GM10266 (cell line): ENCODE results near the gene VSX1.

ENCODE experiments used
- DNase-seq: peaks from one replicate; pipeline ENCODE4 v3.0.0; 2012; ENCODE audit errors: extremely low spot score
- TF ChIP-seq, protein P1 (sequence below): IDR thresholded peaks from 2 replicates; pipeline ENCODE4 v1.5.1; 2012; ENCODE audit warnings: mild to moderate bottlenecking, low read depth; ENCODE audit not compliant: control insufficient read depth, insufficient read depth; ENCODE audit errors: missing control alignments

The VSX1 gene

DNA sequence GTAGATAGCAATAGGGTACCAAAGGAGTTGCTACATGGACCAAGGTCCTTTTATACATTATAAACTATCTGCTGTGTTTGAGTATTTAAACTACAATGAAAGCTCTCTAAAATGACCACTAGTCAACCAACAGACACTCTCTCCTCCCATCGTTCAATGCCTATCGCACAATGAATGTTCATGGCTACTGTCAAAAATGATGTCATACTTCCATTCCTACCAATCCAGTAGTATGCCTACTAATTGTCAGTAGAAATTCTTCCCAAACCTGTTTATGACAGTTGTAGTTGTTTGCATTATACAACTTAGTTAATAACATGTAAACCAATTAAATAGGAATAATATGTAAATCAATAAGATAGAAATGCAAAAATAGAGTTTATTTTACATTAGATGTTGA is 39.0 kb upstream of the VSX1 start:
- TF ChIP-seq, protein P1, sequence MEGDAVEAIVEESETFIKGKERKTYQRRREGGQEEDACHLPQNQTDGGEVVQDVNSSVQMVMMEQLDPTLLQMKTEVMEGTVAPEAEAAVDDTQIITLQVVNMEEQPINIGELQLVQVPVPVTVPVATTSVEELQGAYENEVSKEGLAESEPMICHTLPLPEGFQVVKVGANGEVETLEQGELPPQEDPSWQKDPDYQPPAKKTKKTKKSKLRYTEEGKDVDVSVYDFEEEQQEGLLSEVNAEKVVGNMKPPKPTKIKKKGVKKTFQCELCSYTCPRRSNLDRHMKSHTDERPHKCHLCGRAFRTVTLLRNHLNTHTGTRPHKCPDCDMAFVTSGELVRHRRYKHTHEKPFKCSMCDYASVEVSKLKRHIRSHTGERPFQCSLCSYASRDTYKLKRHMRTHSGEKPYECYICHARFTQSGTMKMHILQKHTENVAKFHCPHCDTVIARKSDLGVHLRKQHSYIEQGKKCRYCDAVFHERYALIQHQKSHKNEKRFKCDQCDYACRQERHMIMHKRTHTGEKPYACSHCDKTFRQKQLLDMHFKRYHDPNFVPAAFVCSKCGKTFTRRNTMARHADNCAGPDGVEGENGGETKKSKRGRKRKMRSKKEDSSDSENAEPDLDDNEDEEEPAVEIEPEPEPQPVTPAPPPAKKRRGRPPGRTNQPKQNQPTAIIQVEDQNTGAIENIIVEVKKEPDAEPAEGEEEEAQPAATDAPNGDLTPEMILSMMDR = no peak
- DNase-seq = no peak

DNA sequence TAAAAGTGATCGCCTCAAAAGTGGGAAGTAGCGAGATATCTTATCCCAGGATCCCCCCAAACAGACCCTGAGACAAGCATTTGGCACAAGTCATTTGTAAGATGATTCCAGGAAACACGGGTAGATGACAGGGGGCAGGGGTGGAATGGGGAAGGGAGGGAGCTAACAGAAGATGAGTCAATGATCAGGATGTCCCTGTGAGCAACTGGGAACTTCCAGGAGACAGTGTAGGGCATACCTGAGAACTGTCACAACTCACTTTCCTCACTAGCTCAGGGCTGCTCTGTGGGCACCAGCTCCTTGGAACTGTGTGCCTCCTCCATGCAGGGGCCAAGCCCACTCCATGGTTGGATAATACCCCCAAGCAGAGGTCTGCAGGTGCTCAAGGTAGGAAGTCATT is 38.5 kb upstream of the VSX1 start:
- no peak for DNase-seq

DNA sequence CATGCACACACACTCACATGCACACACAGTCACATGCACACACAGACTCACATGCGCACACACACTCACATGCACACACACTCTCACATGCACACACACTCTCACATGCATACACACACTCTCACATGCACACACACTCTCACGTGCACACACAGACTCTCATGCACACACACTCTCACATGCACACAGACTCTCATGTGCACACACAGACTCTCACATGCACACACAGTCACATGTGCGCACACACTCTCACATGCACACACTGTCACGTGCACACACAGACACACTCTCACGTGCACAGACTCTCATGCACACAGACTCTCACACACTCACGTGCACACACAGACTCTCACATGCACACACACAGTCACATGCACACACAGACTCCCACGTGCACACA is 36.6 kb upstream of the VSX1 start:
- TF ChIP-seq, protein P1 = no peak
- DNase-seq = no peak

More for the DNA sequence above, 38.5 kb upstream of the VSX1 start:
- TF ChIP-seq, protein P1 = no peak

DNA sequence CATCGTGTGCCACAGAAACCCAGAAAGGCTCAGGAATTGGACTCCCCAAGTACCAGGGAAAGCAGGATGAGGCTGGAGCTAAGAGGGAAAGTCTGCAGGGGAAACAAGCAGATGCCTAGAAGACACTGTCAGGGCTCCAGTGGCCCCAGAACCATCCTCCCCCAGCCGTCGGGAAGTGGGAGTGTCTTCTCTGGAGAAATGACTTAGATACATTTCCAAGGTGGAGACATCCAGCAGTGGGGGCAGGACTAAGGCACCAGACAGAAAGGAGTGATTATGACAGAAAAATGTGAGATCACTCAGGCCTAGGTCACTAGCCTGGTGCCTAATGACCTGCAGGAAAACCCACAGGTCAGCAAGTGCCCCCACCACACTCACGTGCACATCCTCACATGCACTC is 36.0 kb upstream of the VSX1 start:
- no peak for DNase-seq
- TF ChIP-seq, protein P1 = no peak

DNA sequence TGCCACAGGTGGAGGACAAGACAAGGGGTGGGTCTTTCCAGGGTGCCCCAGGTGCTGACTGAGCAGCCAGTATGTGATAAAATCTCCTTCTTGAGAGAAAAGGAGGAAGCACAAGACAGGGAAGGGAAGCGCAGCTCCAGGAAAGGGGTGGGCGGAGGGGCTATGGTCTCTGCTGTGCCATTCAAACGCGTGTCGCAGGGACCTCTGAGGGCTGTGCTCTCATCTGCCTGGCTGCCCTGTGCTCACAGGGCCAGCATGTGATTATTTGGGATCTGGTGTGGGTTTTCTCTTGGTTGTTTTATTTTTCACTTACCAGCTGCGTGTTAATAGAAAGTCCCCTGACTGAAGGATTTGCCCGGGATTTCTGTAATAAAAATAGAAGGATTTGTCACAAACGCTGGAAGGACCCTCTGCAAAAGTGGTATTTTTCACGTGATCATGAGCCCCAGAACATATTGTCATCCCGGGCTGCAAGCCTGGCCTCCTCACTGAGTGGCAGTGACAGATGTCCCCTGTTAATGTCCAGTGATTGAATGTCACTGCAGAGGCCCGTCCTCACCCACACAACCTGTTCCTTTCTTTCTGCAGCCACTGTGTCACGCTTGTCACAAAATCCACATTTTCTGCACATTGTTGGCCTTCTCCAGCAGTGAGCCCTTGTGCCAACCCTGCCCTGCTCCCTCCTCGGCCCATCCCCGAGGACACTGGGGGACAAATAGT is 35.0 kb upstream of the VSX1 start:
- TF ChIP-seq, protein P1 = no peak
- DNase-seq = no peak

DNA sequence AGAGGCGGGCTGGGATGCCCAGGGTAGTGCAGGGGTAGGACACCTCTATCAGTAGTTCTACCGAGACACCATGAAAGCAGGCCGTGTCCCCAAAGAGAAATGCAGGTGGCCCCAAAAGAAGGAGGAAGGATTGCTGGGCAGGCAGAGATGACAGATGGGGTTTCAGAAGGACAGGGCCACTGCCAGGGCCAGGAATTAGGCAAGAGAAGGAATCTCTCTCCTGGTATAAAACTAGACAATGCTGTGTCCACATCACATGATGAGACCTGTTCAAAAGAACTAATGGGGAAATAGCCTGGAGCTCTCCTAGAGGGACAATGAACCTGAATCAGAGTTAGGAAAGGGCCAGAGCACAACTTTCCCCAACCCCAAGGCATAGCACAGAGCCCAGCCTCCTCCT is 21.6 kb upstream of the VSX1 start:
- TF ChIP-seq, protein P1 = no peak
- no peak for DNase-seq

DNA sequence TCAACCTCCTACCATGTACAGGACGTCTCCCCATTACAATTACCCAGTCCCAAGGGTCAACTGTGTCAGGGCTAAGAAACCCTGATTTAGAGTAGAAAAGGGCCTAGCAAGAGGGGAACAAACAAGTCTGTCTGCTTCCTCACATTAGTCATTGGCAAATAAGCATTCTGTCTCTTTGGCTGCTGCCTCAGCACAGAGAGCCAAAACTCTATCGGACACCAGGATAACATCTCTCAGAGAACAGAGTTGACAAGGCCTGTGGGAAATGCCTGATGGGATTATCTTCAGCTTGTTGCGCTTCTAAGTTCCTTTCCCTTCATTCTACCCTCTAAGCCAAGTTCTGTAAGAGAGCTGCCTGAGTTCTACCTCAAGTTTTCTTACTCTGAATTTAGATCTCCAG is 19.0 kb upstream of the VSX1 start:
- TF ChIP-seq, protein P1 = no peak
- DNase-seq = no peak
